ENCODE measurements around the gene MPV17. TPM values are rescaled to one million over a fixed set of nuclear protein-coding genes. Genes with fewer than 3 reads are reported as not detected.
A peak's percentile ranks its signal among the peaks of the same experiment; 100 is the strongest.

The MPV17 gene
- total RNA-seq, 1 experiment from 2014 or later = 51.5 TPM

- TF ChIP-seq MLX (CRISPR knock-in tag; IDR thresholded peaks at IDR 0.05) (0 out of 2 replicates have a peak, but pooled peaks have one; percentile 52), SOX15 (CRISPR knock-in tag; IDR thresholded peaks at IDR 0.05) (no peak), TP53 (CRISPR knock-in tag; IDR thresholded peaks at IDR 0.05) (0 out of 2 replicates have a peak, but pooled peaks have one; percentile 65), NFYB (CRISPR knock-in tag; conservative IDR thresholded peaks at IDR 0.05; ENCODE audit: low read depth) (no peak), ETV6 (CRISPR knock-in tag; IDR thresholded peaks at IDR 0.05) (peak; percentile 76; the same call in 1 of the 2 replicates), CREM (CRISPR knock-in tag; IDR thresholded peaks at IDR 0.05) (peak; percentile 55; the same call in 1 of the 2 replicates), ARID4B (CRISPR knock-in tag; IDR thresholded peaks at IDR 0.05; ENCODE audit: borderline replicate concordance) (peak; percentile 86; the same call in 1 of the 2 replicates), USF1 (CRISPR knock-in tag; IDR thresholded peaks at IDR 0.05) (peak; percentile 71; the same call in 1 of the 2 replicates), TCF7 (CRISPR knock-in tag; IDR thresholded peaks at IDR 0.05; ENCODE audit: low read depth) (0 out of 2 replicates have a peak, but pooled peaks have one; percentile 61), TEAD1 (CRISPR knock-in tag; IDR thresholded peaks at IDR 0.05) (peak; percentile 86; the same call in 1 of the 2 replicates), MAX (CRISPR knock-in tag; IDR thresholded peaks at IDR 0.05) (peak; percentile 74; the same call in 1 of the 2 replicates), FOXP4 (CRISPR knock-in tag; IDR thresholded peaks at IDR 0.05) (peak; percentile 83; the same call in 1 of the 2 replicates), NR2C2 (CRISPR knock-in tag; IDR thresholded peaks at IDR 0.05) (0 out of 2 replicates have a peak, but pooled peaks have one; percentile 43), ZNF121 (CRISPR knock-in tag; IDR thresholded peaks at IDR 0.05) (no peak), PREB (CRISPR knock-in tag; IDR thresholded peaks at IDR 0.05; ENCODE audit: borderline replicate concordance) (peak; percentile 65; the same call in 1 of the 2 replicates), E2F4 (CRISPR knock-in tag; IDR thresholded peaks at IDR 0.05; ENCODE audit: borderline replicate concordance, low read depth) (peak; percentile 64; the same call in 1 of the 2 replicates), FOXK1 (CRISPR knock-in tag; IDR thresholded peaks at IDR 0.05) (peak; percentile 79), IRF2 (CRISPR knock-in tag; IDR thresholded peaks at IDR 0.05; ENCODE audit: borderline replicate concordance, low read depth) (0 out of 2 replicates have a peak, but pooled peaks have one; percentile 66), ATF3 (CRISPR knock-in tag; conservative IDR thresholded peaks at IDR 0.05) (0 out of 2 replicates have a peak, but pooled peaks have one; percentile 48), ZMAT4 (CRISPR knock-in tag; IDR thresholded peaks at IDR 0.05) (no peak), FOXJ3 (CRISPR knock-in tag; IDR thresholded peaks at IDR 0.05; ENCODE audit: borderline replicate concordance) (no peak), SMAD4 (CRISPR knock-in tag; IDR thresholded peaks at IDR 0.05) (peak; percentile 83; the same call in 1 of the 2 replicates), ESRRA (CRISPR knock-in tag; IDR thresholded peaks at IDR 0.05; ENCODE audit: borderline replicate concordance) (peak; percentile 88), JUN (CRISPR knock-in tag; IDR thresholded peaks at IDR 0.05) (peak; percentile 91), MYBL2 (CRISPR knock-in tag; IDR thresholded peaks at IDR 0.05) (peak; percentile 78; the same call in 1 of the 2 replicates), FOXP1 (CRISPR knock-in tag; IDR thresholded peaks at IDR 0.05; ENCODE audit: borderline replicate concordance) (peak; percentile 96), PRRX2 (CRISPR knock-in tag; IDR thresholded peaks at IDR 0.05) (no peak), CBFB (CRISPR knock-in tag; IDR thresholded peaks at IDR 0.05; ENCODE audit: low read depth) (no peak)
Measured at GRCh38 chr2:27308359-27308881, 14.5 kb downstream of the MPV17 start, which contains the start of gene UCN (continued).
